Retina (tissue), 1 donor: ENCODE measurements around the gene IQCM.

Source experiments
- DNase-seq: peaks from one replicate; pipeline ENCODE4 v3.0.0-alpha.2; 2016

Gene IQCM, protein sequence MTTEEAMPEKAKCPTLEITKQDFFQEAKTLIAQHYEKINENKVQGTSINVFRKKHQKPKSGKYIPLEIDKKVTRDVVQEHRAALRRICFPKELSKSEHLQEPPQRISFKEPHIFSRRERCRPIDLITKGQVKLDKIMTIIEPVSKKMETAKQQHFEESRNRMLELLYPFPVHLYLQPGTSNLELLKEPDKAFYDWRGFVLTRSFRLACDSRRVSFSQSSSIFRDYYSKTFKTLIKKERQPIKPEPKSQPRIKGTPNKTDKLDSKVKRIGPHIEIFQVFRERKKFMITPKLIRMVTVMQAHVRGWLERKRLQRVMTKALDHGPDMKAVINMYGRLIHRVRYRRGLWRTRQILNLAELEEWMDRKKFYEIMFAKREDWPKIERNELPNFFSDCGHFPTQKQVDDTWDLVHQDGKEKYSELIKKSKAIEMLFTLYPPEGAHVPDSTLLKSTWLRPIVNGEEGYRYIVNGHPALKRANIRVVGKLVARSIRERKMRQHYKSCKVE

DNA sequence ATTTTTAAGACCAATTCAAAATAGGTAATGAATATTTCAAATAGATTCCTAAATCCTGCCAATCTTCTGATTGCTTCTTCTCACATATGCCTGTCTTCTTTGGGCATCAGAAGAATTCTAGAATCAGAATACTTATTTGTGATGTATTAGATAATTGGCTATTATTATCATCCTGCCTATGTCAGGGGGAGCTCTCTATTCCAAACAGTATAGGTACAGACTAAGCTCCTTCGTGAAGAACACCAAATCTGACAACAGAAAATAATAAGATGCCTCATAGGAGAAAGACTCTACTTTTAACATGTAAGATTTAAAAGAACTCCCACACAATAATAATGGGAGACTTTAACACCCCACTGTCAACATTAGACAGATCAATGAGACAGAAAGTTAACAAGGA, at the start of gene IQCM:
Gene IQCM, minus strand, starts transcription at position 101 of the 400 bp plus-strand sequence. CDS start 73,152 bp downstream, outside the sequence.
- DNase-seq: no peak

DNA sequence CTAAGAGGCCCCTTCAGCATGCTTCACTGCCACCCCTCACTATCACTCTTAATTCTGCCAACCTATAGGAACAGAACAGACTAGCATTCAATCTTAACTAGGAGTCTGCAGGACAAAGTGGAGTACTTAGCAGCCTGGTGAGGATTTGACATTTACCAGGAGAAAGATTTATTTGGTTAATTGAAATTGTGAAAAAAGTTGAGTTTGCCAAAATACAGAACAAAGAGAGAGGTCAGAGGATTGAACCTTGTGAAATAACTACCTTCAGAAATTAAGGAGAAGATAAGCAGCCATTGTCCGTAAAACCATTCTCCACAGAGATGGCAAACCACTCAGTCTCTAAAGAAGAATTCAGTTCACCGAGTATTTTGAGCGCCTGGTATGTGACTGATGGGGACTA, 41.8 kb upstream of the IQCM start:
- no peak for DNase-seq

DNA sequence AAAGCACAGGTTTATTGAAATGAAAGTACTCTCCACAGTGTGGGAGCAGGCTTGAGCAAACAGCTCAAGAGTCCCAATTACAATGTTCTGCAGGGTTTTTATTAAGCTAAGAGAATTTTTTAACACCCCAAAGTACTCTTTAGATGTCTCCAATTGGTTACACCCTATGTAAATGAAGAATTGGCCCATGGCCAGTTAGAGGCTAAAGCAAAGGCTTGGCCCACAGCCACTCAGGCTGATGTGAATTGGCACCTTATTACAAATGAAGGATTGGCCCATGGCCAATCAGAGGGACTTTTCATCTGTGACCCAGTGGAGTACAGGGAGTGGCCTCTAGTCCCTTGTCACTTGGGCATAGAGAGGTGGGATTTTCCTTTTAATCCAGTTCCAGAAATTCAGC, 30.1 kb upstream of the IQCM start:
- no peak for DNase-seq

DNA sequence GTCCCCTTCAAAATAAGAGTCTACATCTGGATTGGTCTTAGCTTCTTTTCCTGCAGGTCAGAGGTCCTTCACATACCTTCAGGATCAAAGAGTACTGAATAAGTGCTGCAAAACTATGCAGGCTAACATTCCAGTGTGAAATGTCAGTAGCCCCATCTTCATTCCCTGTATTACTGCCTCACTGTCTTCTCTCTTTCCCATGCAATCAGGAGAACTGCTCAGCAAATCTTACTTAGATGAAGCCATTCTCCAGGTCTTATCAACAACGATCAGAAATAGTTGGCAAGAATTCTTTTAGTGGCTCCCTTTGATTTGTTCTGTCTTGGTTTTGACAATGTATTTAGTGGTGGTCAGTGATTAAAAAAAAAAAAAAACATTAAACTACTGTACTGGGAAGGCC, 26.0 kb upstream of the IQCM start:
- no peak for DNase-seq

DNA sequence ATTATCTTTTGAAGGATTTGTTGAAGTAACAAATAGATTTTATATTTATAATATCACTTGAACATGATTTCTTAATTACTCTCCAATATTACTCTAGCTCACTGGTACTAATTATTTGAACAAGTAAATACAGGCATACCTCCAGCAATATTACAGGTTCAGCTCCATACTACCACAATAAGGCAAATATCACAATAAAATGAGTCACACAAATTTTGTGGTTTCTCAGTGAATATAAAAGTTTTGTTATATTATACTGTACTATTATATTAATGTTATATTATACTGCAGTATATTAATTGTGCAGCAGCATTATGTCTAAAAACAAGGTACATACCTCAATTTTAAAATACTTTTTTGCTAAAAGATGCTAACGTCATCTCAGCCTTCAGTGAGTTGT, 22.4 kb upstream of the IQCM start:
- DNase-seq: no peak

DNA sequence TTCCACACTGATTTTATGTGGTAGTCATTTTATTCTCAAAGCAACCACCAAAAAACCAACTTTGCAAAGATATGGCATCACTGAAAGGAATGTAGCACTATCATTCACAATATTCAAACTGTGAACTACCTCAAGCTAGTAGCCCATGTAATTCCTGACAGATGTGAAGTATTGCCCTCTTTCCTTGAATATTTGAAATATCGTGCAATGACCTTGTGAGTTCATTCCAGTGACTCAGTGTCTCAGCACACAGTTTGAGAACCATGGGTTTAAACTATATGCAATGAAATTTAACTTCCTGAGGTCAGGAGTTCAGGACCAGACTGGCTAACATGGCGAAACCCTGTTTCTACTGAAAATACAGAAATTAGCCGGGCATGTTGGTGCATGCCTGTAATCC, 20.9 kb upstream of the IQCM start:
- no peak for DNase-seq

DNA sequence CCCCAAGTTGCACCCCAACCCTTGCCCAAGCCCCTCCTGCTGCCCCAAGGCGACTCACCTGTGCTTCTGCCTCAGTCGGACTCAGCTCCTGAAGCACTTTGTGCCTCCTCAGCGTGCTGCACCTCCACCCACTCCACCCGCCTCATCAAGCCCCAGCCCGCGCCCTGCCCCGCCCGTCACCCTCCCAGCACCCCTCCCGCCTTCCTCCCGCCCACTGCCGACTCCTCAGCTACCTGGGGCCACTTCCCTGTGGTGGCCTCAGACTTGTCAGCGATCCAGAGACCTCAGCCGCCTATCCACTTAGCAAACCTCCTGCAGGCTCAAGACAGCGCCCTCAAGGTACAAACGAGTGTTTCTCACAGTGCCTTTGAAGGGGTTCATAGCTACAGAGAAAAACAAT, 19.6 kb upstream of the IQCM start:
- no peak for DNase-seq

DNA sequence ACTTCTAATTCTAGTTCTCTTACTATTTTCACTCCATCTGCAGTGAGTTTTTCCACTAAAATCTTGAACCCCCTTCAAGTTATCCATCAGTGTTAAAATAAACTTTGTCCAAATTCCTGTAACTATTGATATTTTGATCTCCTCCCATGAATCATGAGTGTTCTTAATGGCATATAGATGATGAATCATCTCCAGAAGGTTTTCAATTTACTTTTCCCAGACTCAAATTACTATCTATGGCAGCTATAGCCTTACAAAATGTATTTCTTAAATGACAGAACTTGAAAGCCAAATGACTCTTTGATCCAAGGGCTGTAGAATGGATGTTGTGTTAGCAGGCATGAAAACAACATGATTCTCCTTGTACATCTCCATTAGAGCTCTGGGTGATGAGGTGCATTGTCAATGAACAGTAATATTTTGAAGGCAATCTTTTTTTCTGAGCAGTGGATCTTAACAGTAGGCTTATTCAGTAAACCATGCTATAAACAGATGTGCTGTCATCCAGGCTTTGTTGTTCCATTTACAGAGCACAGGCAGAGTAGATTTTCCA, 16.1 kb upstream of the IQCM start:
- no peak for DNase-seq

DNA sequence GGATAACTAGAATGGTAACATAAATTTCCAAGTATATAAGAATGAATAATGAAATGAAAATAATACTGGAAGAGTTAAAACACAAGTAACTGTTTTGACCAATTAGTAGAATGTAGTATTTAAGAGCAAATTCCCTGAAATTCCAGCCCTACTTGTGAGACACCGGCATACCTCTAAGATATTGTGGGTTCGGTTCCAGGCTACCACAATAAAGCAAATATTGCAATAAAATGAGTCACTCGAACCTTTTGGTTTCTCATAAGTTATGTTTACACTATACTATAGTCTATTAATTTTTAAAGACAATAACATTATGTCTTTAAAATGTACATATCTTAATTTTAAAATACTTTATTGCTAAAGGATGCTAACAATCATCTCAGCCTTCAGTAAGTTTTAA, 15.2 kb upstream of the IQCM start:
- DNase-seq: no peak

DNA sequence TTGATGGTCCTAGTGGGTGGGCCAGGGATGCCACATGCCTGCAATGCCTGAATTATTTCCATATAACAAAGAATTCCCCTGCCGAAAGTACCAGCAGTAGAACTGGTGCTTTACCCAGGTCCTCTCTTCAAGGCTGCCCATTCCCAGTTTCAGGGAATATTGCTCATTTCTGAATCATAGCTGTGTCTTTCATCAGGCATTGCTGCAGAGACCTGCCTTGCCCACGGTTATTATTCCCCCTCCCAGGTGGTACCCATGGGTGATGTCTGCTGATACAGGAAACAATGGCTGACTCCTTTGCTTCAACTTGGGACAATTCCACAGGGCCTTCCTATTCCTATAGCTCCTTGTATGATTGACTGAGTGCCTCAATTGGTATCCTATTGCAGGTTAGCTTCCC, 9.7 kb upstream of the IQCM start:
- DNase-seq: no peak

DNA sequence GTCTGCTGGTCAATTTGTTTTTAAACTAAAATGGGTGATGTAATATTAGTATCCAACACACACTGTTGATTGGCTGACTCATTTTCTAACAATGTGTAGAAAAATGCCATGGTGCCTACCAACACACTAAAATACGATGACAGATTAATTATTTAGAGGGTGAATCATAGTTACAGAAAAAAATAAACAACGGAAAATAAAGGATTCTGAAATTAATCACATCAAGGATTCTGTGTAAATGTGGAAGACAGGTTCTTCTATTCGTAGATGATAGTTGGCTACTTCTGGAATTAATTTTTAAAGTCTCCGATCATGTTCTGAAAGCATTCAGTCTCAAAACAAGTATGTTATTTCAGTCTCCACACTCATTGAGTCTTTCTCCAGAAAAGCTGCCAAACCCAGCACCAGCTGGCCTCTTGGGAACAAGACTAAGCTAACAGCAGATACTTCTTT, 8.2 kb upstream of the IQCM start:
- DNase-seq: no peak

DNA sequence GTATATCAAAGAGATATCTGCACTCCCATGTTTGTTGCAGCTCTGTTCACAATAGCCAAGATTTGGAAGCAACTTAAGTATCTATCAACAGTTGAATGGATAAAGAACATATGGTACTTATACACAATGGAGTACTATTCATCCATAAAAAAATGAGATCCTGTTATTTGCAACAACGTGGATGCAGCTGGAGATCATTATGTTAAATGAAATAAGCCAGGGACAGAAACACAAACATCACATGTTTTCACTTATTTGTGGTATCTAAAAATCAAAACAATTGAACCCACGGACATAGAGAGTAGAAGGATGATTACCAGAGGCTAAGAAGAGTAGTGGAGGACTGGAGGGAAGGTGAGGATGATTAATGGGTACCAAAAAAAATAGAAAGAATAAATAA, 14.2 kb downstream of the IQCM start:
- no peak for DNase-seq

DNA sequence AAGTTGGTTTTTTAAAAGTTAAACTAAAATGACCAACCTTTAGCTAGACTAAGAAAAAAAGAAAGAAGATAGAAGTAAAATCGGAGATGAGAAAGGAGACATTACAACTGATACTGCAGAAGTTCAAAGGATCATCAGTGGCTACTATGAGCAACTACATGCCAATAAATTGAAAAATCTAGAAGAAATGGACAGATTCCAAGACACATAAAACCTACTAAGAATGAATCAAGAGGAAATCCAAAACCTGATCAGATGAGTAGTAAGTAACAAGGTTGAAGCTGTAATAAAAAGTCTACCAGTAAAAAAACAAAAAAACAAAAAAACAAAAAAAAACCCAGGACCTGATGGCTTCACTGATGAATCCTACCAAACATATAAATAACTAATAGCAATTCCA, 16.1 kb downstream of the IQCM start:
- no peak for DNase-seq

DNA sequence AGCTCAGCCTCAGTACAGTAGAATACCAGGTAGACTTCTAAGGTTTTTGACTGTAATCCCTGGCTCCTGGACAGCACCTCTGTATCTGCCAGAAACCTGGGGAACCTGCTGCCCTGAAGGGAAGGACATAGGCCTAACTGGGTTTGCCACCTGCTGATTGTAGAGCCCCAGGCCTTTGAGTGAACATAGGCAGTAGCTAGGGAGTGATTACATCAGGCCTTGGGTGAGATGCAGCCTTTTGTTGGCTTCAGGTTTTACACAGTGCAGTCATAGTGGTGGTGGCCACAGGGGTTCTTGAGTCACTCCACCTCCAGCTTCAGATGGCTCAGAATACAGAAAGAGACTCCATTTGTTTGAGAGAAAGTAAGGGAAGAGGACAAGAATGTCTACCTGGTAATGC, 19.3 kb downstream of the IQCM start:
- DNase-seq: no peak

DNA sequence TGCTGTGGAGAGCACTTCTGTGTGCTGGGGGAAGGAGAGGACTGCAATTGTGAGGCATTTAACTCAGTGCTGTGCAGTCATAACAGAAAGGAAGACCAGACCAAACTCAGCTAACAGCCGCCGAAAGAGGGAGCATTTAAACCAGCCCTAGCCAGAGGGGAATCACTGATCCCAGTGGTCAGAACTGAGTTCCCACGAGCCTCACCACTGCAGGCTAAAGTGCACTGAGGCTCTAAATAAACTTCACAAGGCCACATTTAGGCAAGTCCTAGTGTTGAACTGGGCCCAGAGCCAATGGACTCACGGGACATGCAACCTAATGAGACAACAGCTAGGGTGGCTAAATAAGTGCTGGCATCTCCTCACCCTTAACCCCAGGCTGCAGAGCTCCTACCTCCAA, 20.4 kb downstream of the IQCM start:
- DNase-seq: no peak

DNA sequence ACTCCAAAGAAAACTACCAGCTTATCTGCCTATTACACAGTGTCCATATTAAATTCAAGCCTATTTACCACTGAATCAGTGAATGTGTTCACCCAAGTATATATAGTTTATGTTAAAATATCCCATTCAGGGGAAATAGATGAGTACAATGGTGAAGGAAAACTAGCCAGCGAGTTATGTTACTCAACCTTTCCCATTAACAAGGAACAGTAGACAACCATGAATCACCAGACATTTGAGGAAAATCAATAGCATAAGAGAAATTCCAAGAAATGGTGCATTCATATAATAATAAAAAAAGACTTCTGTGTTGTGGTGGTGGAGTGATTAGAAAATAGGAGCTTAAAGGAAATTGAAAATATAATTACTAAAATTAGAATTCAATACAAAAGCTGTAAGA, 21.3 kb downstream of the IQCM start:
- no peak for DNase-seq

DNA sequence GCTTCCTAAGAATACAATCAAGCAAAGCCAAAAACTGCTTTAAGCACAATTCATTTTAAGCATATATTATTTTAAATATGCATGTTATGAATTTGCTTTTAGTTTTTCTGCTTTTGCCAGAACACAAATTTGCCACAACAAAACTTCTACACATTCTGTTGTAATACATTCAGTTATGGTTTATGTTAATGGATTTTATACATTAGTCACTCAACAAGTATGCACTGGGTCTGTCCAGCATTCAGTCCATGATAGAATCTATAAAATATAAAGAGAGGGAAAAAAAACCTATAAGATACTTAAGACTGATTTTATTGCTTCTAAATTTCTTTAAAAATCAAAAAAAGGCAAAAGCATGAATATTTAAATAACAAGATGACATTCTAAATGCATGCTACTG, 22.2 kb downstream of the IQCM start:
- DNase-seq: no peak

DNA sequence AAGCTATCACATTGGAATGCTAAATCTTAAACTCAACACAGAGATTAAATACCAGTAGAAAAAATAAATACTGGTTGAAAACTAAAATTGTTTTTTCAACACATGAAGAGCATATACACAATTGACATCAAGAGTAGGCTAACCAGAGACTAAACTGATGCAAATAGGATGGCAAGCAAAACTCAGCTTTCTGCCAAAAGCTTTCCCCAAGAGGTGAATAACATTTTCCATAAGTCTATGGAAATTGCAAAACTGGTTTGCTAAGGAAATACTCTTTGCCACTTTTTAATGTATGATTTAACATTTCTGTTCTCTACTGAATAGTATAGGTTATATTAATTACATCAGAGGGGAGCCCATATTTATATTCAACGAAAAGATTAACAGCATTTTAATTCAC, 23.8 kb downstream of the IQCM start:
- no peak for DNase-seq

DNA sequence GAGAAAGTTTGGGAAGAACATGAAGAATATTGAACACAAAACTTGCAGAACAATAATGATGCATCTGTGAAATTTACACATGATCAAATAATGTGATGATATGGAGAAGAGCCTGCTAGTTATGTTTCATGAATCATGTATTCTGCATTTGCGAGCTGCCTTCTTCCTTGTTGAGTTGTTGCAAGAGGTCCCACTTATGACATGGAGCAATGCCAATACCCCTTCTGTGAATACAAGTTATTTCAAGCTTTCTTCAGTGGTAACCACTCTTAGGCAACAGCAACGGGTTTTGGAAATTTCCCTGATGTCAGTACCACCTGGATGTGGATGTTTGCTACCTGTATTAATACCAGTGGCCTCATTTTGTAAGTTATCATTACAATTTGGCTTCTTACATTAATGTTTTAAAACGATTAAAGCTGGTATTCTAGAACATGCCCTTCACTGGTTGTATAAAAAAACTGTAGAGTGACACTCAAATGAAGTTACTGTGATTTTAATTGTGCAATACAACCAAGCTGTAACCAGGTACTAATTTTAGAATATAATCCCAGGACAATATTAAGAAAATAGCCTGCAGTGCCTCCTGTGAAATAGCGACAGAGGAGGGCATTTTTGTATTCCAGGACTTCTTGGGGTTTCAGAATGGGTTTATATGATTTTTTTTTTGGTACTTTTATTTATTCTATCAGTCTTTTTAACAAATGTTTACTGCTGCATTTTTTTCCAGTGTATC, 25.3 kb downstream of the IQCM start:
- DNase-seq: no peak

DNA sequence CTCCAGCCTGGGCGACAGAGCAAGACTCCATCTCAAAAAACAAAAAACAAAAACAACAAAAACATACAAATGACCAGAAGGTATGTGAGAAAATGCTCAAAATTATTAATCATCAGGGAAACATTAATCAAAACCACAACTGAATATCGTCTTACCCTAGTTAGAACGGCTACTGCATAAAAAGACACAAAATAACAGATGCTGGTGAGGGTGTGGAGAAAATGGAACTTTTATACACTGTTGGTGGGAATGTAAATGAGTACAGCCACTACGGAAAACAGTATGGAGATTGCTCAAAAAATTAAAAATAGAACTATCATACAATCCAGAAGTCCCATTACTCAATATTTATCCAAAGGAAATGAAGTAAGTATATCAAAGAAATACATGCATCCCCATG, 27.3 kb downstream of the IQCM start:
- no peak for DNase-seq

DNA sequence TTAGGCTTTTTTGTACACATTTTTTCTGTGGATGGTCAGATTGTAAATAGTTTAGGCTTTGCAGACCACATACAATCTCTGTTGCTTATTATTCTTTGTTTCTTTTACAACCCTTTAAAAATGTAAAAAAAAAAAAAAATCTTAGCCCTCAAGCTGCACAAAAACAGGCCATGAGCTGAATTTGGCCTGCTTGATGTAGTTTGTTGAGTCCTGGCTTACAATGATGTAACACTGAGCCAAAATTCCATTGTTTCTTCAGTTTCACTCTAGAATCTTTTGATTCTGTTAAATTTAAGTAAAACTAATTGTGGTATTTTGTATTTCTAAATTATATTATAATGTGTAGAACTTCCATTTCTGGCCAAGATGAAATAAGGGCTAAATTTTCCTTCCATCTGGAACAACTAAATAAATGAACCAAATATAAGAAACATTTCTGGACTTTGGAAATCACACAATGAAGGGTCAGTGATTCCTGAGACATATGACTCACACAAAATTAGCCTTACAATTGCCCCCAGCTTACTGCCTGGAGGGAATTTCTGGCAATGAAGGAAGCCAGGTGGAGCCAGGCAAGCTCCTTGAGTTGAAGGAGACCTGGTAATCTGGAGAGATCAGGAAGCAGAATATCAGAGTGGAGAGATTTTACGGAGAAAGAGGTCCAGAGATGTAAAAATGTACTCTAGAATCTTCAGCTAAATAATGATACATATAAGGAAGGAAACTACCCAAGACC, 29.8 kb downstream of the IQCM start:
- no peak for DNase-seq

DNA sequence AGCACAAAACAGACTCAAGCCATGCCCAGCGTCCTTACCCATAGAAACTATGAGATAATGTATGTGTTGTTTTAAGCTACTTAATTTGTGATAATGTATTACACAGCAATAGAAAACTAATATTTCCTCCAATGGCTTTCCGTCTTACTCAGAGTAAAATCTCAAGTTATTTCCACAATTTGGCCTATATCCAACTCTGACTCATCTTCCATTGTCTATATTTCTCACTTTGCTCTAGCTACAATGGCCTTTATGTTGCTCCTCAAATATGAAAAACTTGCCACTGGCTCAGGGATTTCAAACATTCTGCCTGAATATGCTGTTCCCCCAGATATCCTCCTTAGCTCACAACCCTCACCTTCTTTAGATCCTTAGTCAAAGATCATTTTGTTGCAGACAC, 31.6 kb downstream of the IQCM start:
- no peak for DNase-seq

DNA sequence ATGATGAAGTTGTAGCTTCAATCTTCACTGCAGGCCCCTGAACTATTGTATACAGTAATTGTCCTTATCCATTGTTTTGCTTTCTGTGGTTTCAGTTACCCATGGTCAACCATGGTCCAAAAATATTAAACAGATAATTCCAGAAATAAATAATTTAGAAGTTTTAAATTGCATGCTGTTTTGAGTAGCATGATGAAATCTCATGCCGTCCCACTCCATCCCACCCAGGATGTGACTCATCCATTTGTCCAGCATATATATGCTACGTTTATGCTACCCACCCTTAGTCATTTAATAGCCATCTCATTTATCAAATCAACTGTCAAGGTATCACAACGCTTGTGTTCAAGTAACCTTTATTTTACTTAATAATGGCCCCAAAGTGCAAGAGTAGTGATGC, 34.5 kb downstream of the IQCM start:
- no peak for DNase-seq
